Measurements from ENCODE around the gene HOXB3.

HOXB3 gene

GRCh38 chr17:48571024-48571818, 18.8 kb downstream of the HOXB3 start:
- H3K36me3 ChIP-seq (ENCODE audit: control insufficient read depth, insufficient read depth, low read length), result no peaks in the 10 kb centered on the region
- WGBS, 2 experiments (ENCODE audit: insufficient coverage in 2 of 2), result 6% methylated on average over 23 to 24 of the region's 26 CpGs
- peak overlapping the region; percentile 15 for H3K4me3 ChIP-seq (ENCODE audit: extremely low read depth, insufficient read depth, low read length, poor library complexity, severe bottlenecking)
- H3K4me1 ChIP-seq (ENCODE audit: control insufficient read depth, insufficient read depth, low read length, poor library complexity, severe bottlenecking), result peaks cover 33% of the 10 kb centered on the region
- H3K27ac ChIP-seq (ENCODE audit: low read depth, low read length, severe bottlenecking), result peak overlapping the region; percentile 90
- H3K9me3 ChIP-seq (ENCODE audit: control insufficient read depth, low read length), result no peaks in the 10 kb centered on the region

GRCh38 chr17:48570325-48571023, 19.6 kb downstream of the HOXB3 start:
- peak overlapping the region; percentile 90 for H3K27ac ChIP-seq (ENCODE audit: low read depth, low read length, severe bottlenecking)
- no peaks in the 10 kb centered on the region for H3K9me3 ChIP-seq (ENCODE audit: control insufficient read depth, low read length)
- H3K36me3 ChIP-seq (ENCODE audit: control insufficient read depth, insufficient read depth, low read length), result no peaks in the 10 kb centered on the region
- peak overlapping the region; percentile 15 for H3K4me3 ChIP-seq (ENCODE audit: extremely low read depth, insufficient read depth, low read length, poor library complexity, severe bottlenecking)
- 2 to 3% methylated on average over 11 to 15 of the region's 19 CpGs for WGBS, 2 experiments (ENCODE audit: insufficient coverage in 2 of 2)
- H3K4me1 ChIP-seq (ENCODE audit: control insufficient read depth, insufficient read depth, low read length, poor library complexity, severe bottlenecking), result peaks cover 28% of the 10 kb centered on the region

- H3K9me3 ChIP-seq (ENCODE audit: control insufficient read depth, low read length), result no peaks in the 10 kb centered on the region
- H3K4me1 ChIP-seq (ENCODE audit: control insufficient read depth, insufficient read depth, low read length, poor library complexity, severe bottlenecking), result peaks cover 33% of the 10 kb centered on the region
- whole genome bisulfite sequencing, 2 experiments (ENCODE audit: insufficient coverage in 2 of 2), result 0% methylated on average over 1 to 2 of the region's 6 CpGs
- H3K36me3 ChIP-seq (ENCODE audit: control insufficient read depth, insufficient read depth, low read length), result no peaks in the 10 kb centered on the region
- H3K4me3 ChIP-seq (ENCODE audit: extremely low read depth, insufficient read depth, low read length, poor library complexity, severe bottlenecking), result no peak overlapping the region
- peak overlapping the region; percentile 90 for H3K27ac ChIP-seq (ENCODE audit: low read depth, low read length, severe bottlenecking)
These were observed 20.2 kb downstream of the HOXB3 start for GRCh38 chr17:48569674-48570324.

- Histone ChIP-seq H3K4me3 (ENCODE audit: extremely low read depth, insufficient read depth, low read length, poor library complexity, severe bottlenecking) (no peak overlapping the region), H3K36me3 (ENCODE audit: control insufficient read depth, insufficient read depth, low read length) (no peaks in the 10 kb centered on the region), H3K27ac (ENCODE audit: low read depth, low read length, severe bottlenecking) (no peak overlapping the region), H3K9me3 (ENCODE audit: control insufficient read depth, low read length) (no peaks in the 10 kb centered on the region), H3K4me1 (ENCODE audit: control insufficient read depth, insufficient read depth, low read length, poor library complexity, severe bottlenecking) (peaks cover 37% of the 10 kb centered on the region)
- WGBS, 2 experiments (ENCODE audit: insufficient coverage in 2 of 2), result 11 to 20% methylated on average over 1 of the region's 3 CpGs
These were observed 20.8 kb downstream of the HOXB3 start for GRCh38 chr17:48569240-48569582.

- 0 to 5% methylated on average over 8 to 11 of the region's 33 CpGs for WGBS, 2 experiments (ENCODE audit: insufficient coverage in 2 of 2)
- peaks cover 32% of the 10 kb centered on the region for H3K4me1 ChIP-seq (ENCODE audit: control insufficient read depth, insufficient read depth, low read length, poor library complexity, severe bottlenecking)
- no peak overlapping the region for H3K4me3 ChIP-seq (ENCODE audit: extremely low read depth, insufficient read depth, low read length, poor library complexity, severe bottlenecking)
- no peaks in the 10 kb centered on the region for H3K9me3 ChIP-seq (ENCODE audit: control insufficient read depth, low read length)
- no peak overlapping the region for H3K27ac ChIP-seq (ENCODE audit: low read depth, low read length, severe bottlenecking)
- H3K36me3 ChIP-seq (ENCODE audit: control insufficient read depth, insufficient read depth, low read length), result no peaks in the 10 kb centered on the region
These were observed 21.4 kb downstream of the HOXB3 start for GRCh38 chr17:48568499-48569239.

- peak overlapping the region; percentile 23 for H3K27ac ChIP-seq (ENCODE audit: low read depth, low read length, severe bottlenecking)
- peaks cover 31% of the 10 kb centered on the region for H3K4me1 ChIP-seq (ENCODE audit: control insufficient read depth, insufficient read depth, low read length, poor library complexity, severe bottlenecking)
- no peaks in the 10 kb centered on the region for H3K9me3 ChIP-seq (ENCODE audit: control insufficient read depth, low read length)
- H3K4me3 ChIP-seq (ENCODE audit: extremely low read depth, insufficient read depth, low read length, poor library complexity, severe bottlenecking), result no peak overlapping the region
- WGBS, 2 experiments (ENCODE audit: insufficient coverage in 2 of 2), result 14 to 15% methylated on average over 2 of the region's 2 CpGs
- no peaks in the 10 kb centered on the region for H3K36me3 ChIP-seq (ENCODE audit: control insufficient read depth, insufficient read depth, low read length)
These were observed 22.2 kb downstream of the HOXB3 start for GRCh38 chr17:48567646-48568354.

GRCh38 chr17:48567209-48567608, 22.8 kb downstream of the HOXB3 start:
- H3K36me3 ChIP-seq (ENCODE audit: control insufficient read depth, insufficient read depth, low read length), result no peaks in the 10 kb centered on the region
- peak overlapping the region; percentile 23 for H3K27ac ChIP-seq (ENCODE audit: low read depth, low read length, severe bottlenecking)
- H3K4me1 ChIP-seq (ENCODE audit: control insufficient read depth, insufficient read depth, low read length, poor library complexity, severe bottlenecking), result peaks cover 34% of the 10 kb centered on the region
- no peak overlapping the region for H3K4me3 ChIP-seq (ENCODE audit: extremely low read depth, insufficient read depth, low read length, poor library complexity, severe bottlenecking)
- no peaks in the 10 kb centered on the region for H3K9me3 ChIP-seq (ENCODE audit: control insufficient read depth, low read length)
- WGBS, 2 experiments (ENCODE audit: insufficient coverage in 2 of 2), result 28 to 36% methylated on average over 6 of the region's 6 CpGs

GRCh38 chr17:48566717-48567116, 23.3 kb downstream of the HOXB3 start:
- no peaks in the 10 kb centered on the region for H3K9me3 ChIP-seq (ENCODE audit: control insufficient read depth, low read length)
- H3K4me3 ChIP-seq (ENCODE audit: extremely low read depth, insufficient read depth, low read length, poor library complexity, severe bottlenecking), result no peak overlapping the region
- H3K4me1 ChIP-seq (ENCODE audit: control insufficient read depth, insufficient read depth, low read length, poor library complexity, severe bottlenecking), result peaks cover 33% of the 10 kb centered on the region
- WGBS, 2 experiments (ENCODE audit: insufficient coverage in 2 of 2), result no CpG with 5 or more reads among the region's 2 CpGs
- H3K36me3 ChIP-seq (ENCODE audit: control insufficient read depth, insufficient read depth, low read length), result no peaks in the 10 kb centered on the region
- H3K27ac ChIP-seq (ENCODE audit: low read depth, low read length, severe bottlenecking), result no peak overlapping the region

- Histone ChIP-seq H3K4me1 (ENCODE audit: control insufficient read depth, insufficient read depth, low read length, poor library complexity, severe bottlenecking) (peaks cover 27% of the 10 kb centered on the region), H3K36me3 (ENCODE audit: control insufficient read depth, insufficient read depth, low read length) (no peaks in the 10 kb centered on the region), H3K9me3 (ENCODE audit: control insufficient read depth, low read length) (no peaks in the 10 kb centered on the region), H3K4me3 (ENCODE audit: extremely low read depth, insufficient read depth, low read length, poor library complexity, severe bottlenecking) (no peak overlapping the region), H3K27ac (ENCODE audit: low read depth, low read length, severe bottlenecking) (no peak overlapping the region)
- 18 to 20% methylated on average over 1 to 2 of the region's 4 CpGs for WGBS, 2 experiments (ENCODE audit: insufficient coverage in 2 of 2)
These were observed 23.9 kb downstream of the HOXB3 start for GRCh38 chr17:48565925-48566710.

Data from mesodermal cell (in vitro differentiated cells).